MG63 (cell line): Measurements from ENCODE around the gene MRLN. TPM values are rescaled to one million over a fixed set of nuclear protein-coding genes. Genes with fewer than 3 reads are reported as not detected.
"Not testable (repeated sequence)": the region's sequence is repeated elsewhere in the genome, so short reads cannot be mapped to it uniquely, and the experiment has no call there.

ENCODE experiments used
- DNase-seq: peaks from one replicate; pipeline ENCODE4 v3.0.0-alpha.2; 2020
- H3K27me3 ChIP-seq: fragments of 250-450 bp; sonication (Bioruptor Pico); 2 replicates; pipeline ENCODE4 v1.5.1; 2020; ENCODE audit warnings: mild to moderate bottlenecking, moderate library complexity
- H3K36me3 ChIP-seq: fragments of 250-450 bp; sonication (Bioruptor Pico); 2 replicates; pipeline ENCODE4 v1.5.1; 2020; ENCODE audit warnings: mild to moderate bottlenecking, moderate library complexity
- H3K4me3 ChIP-seq: fragments of 250-450 bp; sonication (Bioruptor Pico); 2 replicates; pipeline ENCODE4 v1.5.1; 2020; ENCODE audit warnings: mild to moderate bottlenecking, moderate library complexity
- H3K9me3 ChIP-seq: fragments of 250-450 bp; sonication (Bioruptor Pico); 2 replicates; pipeline ENCODE4 v1.5.1; 2020; ENCODE audit warnings: mild to moderate bottlenecking, moderate library complexity
- total RNA-seq: library from RNA; depleted of rRNA; stranded (reverse); fragments of >200 nt; shearing (Covaris generic); gene quantifications from 2 replicates; pipeline ENCODE4 v1.2.3, GENCODE V29; 2014; ENCODE audit warnings: low replicate concordance; rRNA removed

Gene MRLN
- not detected in 2 replicates for total RNA-seq

- Histone ChIP-seq H3K27me3 (no peaks in the 10 kb centered on the region; the same call in 1 of the 2 replicates), H3K4me3 (no peak within 1 kb of the TSS), H3K9me3 (no peaks in the 10 kb centered on the region), H3K36me3 (no peaks in the 10 kb centered on the region)
- no peak for DNase-seq
These were observed at the start of gene MRLN for GRCh38 chr10:59753267-59753666. Gene MRLN (minus strand): TSS chr10:59753455.

- Histone ChIP-seq H3K9me3 (no peaks in the 10 kb centered on the region), H3K36me3 (peaks cover 47% of the 10 kb centered on the region), H3K27me3 (no peaks in the 10 kb centered on the region), H3K4me3 (no peak overlapping the region)
- no peak for DNase-seq
These were observed 47.9 kb upstream of the MRLN start for GRCh38 chr10:59801171-59801570.

- Histone ChIP-seq H3K9me3 (no peaks in the 10 kb centered on the region), H3K4me3 (no peak overlapping the region), H3K27me3 (no peaks in the 10 kb centered on the region), H3K36me3 (peaks cover 43% of the 10 kb centered on the region)
- DNase-seq: no peak
These were observed 46.2 kb upstream of the MRLN start for GRCh38 chr10:59799421-59799820.

GRCh38 chr10:59793919-59794318 lies 40.7 kb upstream of the MRLN start:
- no peaks in the 10 kb centered on the region for H3K9me3 ChIP-seq
- H3K27me3 ChIP-seq: no peaks in the 10 kb centered on the region
- peaks cover 40% of the 10 kb centered on the region for H3K36me3 ChIP-seq
- no peak for DNase-seq
- no peak overlapping the region for H3K4me3 ChIP-seq

- Histone ChIP-seq H3K4me3 (no peak overlapping the region), H3K36me3 (peaks cover 35% of the 10 kb centered on the region), H3K9me3 (no peaks in the 10 kb centered on the region), H3K27me3 (no peaks in the 10 kb centered on the region)
- no peak for DNase-seq
These were observed 39.6 kb upstream of the MRLN start for GRCh38 chr10:59792812-59793211.

- DNase-seq: no peak
- Histone ChIP-seq H3K36me3 (peaks cover 30% of the 10 kb centered on the region), H3K4me3 (no peak overlapping the region), H3K9me3 (no peaks in the 10 kb centered on the region), H3K27me3 (no peaks in the 10 kb centered on the region)
These were observed 38.3 kb upstream of the MRLN start for GRCh38 chr10:59791601-59792000.

GRCh38 chr10:59790080-59790479 lies 36.8 kb upstream of the MRLN start:
- H3K27me3 ChIP-seq, H3K9me3 ChIP-seq, H3K4me3 ChIP-seq, DNase-seq: not testable (repeated sequence)
- H3K36me3 ChIP-seq: peaks cover 22% of the 10 kb centered on the region

- H3K36me3 ChIP-seq: peaks cover 22% of the 10 kb centered on the region
- H3K4me3 ChIP-seq, DNase-seq, H3K27me3 ChIP-seq, H3K9me3 ChIP-seq: not testable (repeated sequence)
These were observed 35.7 kb upstream of the MRLN start for GRCh38 chr10:59788914-59789313.

- not testable (repeated sequence) for H3K9me3 ChIP-seq, H3K27me3 ChIP-seq, H3K4me3 ChIP-seq, H3K36me3 ChIP-seq, DNase-seq
These were observed 33.8 kb upstream of the MRLN start for GRCh38 chr10:59787032-59787431.

GRCh38 chr10:59785476-59785875 lies 32.2 kb upstream of the MRLN start:
- not testable (repeated sequence) for DNase-seq, H3K9me3 ChIP-seq, H3K4me3 ChIP-seq, H3K36me3 ChIP-seq, H3K27me3 ChIP-seq

GRCh38 chr10:59781511-59781910 lies 28.3 kb upstream of the MRLN start:
- H3K27me3 ChIP-seq: no peaks in the 10 kb centered on the region
- H3K36me3 ChIP-seq: no peaks in the 10 kb centered on the region
- no peaks in the 10 kb centered on the region for H3K9me3 ChIP-seq
- DNase-seq: no peak
- no peak overlapping the region for H3K4me3 ChIP-seq

- peak; percentile 13 for DNase-seq
- Histone ChIP-seq H3K4me3 (no peak overlapping the region), H3K27me3 (no peaks in the 10 kb centered on the region), H3K9me3 (no peaks in the 10 kb centered on the region), H3K36me3 (no peaks in the 10 kb centered on the region)
These were observed 26.7 kb upstream of the MRLN start for GRCh38 chr10:59779756-59780533.

GRCh38 chr10:59774451-59774850 lies 21.2 kb upstream of the MRLN start:
- Histone ChIP-seq H3K36me3 (no peaks in the 10 kb centered on the region), H3K27me3 (no peaks in the 10 kb centered on the region), H3K9me3 (no peaks in the 10 kb centered on the region), H3K4me3 (no peak overlapping the region)
- DNase-seq: no peak

GRCh38 chr10:59773088-59773487 lies 19.8 kb upstream of the MRLN start:
- Histone ChIP-seq H3K4me3 (no peak overlapping the region), H3K9me3 (no peaks in the 10 kb centered on the region)
- DNase-seq: no peak

GRCh38 chr10:59771162-59771807 lies 18.0 kb upstream of the MRLN start:
- no peaks in the 10 kb centered on the region for H3K27me3 ChIP-seq
- no peaks in the 10 kb centered on the region for H3K9me3 ChIP-seq
- no peaks in the 10 kb centered on the region for H3K36me3 ChIP-seq
- DNase-seq: no peak
- no peak overlapping the region for H3K4me3 ChIP-seq

More at GRCh38 chr10:59773088-59773487, 19.8 kb upstream of the MRLN start:
- no peaks in the 10 kb centered on the region for H3K36me3 ChIP-seq
- no peaks in the 10 kb centered on the region for H3K27me3 ChIP-seq

GRCh38 chr10:59770689-59771088 lies 17.4 kb upstream of the MRLN start:
- Histone ChIP-seq H3K9me3 (no peaks in the 10 kb centered on the region), H3K27me3 (no peaks in the 10 kb centered on the region), H3K4me3 (no peak overlapping the region), H3K36me3 (no peaks in the 10 kb centered on the region)
- DNase-seq: no peak

- H3K4me3 ChIP-seq: no peak overlapping the region
- H3K27me3 ChIP-seq: no peaks in the 10 kb centered on the region
- no peaks in the 10 kb centered on the region for H3K36me3 ChIP-seq
- no peak for DNase-seq
- no peaks in the 10 kb centered on the region for H3K9me3 ChIP-seq
These were observed 9.2 kb upstream of the MRLN start for GRCh38 chr10:59762505-59762904.

GRCh38 chr10:59757966-59758365 lies 4.7 kb upstream of the MRLN start:
- H3K36me3 ChIP-seq: no peaks in the 10 kb centered on the region
- H3K4me3 ChIP-seq: no peak overlapping the region
- no peaks in the 10 kb centered on the region for H3K9me3 ChIP-seq
- no peak for DNase-seq
- H3K27me3 ChIP-seq: no peaks in the 10 kb centered on the region
